ENCODE results near the gene EBI3. TPM values are rescaled to one million over a fixed set of nuclear protein-coding genes. Genes with fewer than 3 reads are reported as not detected.

The EBI3 gene
- total RNA-seq, 2 experiments from 2014 or later: not detected

DNA sequence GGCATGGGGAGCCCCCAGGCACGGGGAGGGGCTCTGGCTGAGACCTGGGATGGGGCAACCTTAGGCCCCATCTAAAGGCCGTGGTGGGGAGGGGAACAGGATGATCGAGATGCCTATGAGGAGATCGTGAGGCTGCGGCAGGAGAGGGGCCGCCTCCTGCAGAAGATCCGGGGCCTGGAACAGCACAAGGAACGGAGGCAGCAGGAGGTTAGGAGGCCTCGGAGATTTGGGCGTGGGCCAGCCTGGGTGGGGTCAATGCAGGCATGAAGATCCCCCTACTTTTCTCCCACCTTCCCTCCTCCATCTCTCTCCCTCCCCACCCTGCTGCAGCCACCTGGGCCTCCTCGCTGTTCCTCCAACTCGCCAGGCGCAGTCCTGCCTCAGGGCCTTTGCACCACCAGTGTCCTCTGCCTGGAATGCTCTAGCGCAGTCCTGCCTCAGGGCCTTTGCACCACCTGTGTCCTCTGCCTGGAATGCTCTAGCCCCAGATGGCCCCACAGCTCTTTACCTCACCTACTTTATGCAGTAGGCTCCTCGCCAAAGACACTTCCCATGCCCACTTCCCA, 19.1 kb upstream of the EBI3 start:
- H3K9me3 ChIP-seq (ENCODE audit: low read length): no peaks in the 10 kb centered on the region
- no peaks in the 10 kb centered on the region for H3K36me3 ChIP-seq (ENCODE audit: insufficient read depth, low read length)
- H3K4me3 ChIP-seq (ENCODE audit: low read depth, low read length, poor library complexity, severe bottlenecking): no peak overlapping the region
- no peaks in the 10 kb centered on the region for H3K79me2 ChIP-seq (ENCODE audit: insufficient read depth, low read depth, low read length)
- POLR2A ChIA-PET: no interaction called here
- BruUV-seq (replicated peaks): no TSS peak
- CTCF ChIA-PET (ENCODE audit: unreplicated experiment): no interaction called here
- H2AFZ ChIP-seq (ENCODE audit: low read length): no peak overlapping the region
- intact Hi-C loops (cut with micrococcal nuclease; ENCODE audit: unreplicated experiment): no loop called here
- no peaks in the 10 kb centered on the region for H3K9me2 ChIP-seq (ENCODE audit: insufficient read depth, low read length)
- no peaks in the 10 kb centered on the region for H4K20me1 ChIP-seq (ENCODE audit: insufficient read depth, low read length)
- H3K4me1 ChIP-seq (ENCODE audit: insufficient read depth, low read length, poor library complexity, severe bottlenecking): no peaks in the 10 kb centered on the region
- no peak for DNase-seq (ENCODE audit: low spot score)
- H3K4me2 ChIP-seq (ENCODE audit: low read length): no peak overlapping the region
- TF ChIP-seq EZH2phosphoT487 (IDR thresholded peaks at IDR 0.05; ENCODE audit: borderline replicate concordance, low read depth, low read length): no peak
- TF ChIP-seq, protein P1, sequence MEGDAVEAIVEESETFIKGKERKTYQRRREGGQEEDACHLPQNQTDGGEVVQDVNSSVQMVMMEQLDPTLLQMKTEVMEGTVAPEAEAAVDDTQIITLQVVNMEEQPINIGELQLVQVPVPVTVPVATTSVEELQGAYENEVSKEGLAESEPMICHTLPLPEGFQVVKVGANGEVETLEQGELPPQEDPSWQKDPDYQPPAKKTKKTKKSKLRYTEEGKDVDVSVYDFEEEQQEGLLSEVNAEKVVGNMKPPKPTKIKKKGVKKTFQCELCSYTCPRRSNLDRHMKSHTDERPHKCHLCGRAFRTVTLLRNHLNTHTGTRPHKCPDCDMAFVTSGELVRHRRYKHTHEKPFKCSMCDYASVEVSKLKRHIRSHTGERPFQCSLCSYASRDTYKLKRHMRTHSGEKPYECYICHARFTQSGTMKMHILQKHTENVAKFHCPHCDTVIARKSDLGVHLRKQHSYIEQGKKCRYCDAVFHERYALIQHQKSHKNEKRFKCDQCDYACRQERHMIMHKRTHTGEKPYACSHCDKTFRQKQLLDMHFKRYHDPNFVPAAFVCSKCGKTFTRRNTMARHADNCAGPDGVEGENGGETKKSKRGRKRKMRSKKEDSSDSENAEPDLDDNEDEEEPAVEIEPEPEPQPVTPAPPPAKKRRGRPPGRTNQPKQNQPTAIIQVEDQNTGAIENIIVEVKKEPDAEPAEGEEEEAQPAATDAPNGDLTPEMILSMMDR (conservative IDR thresholded peaks at IDR 0.05; ENCODE audit: low read length): no peak
- no peak overlapping the region for H3K27ac ChIP-seq (ENCODE audit: low read depth, low read length, poor library complexity, severe bottlenecking)

DNA sequence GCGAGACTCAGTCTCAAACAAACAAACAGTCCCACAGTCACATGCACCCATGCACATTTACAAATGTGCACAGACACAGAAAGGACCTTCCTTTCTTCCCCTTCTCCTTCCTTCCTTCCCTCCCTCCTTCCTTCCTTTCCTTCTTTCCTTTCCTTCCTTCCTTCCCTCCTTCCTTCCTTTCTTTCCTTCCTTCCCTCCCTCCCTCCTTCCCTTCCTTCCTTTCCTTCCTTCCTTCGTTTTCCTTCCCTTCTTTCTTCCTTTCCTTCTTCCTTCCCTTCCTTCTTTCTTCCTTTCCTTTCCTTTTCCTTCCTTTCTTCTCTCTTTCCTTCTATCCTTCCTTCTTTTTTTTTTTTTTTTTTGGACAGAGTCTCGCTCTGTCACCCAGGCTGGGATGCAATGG, 16.2 kb upstream of the EBI3 start:
- no peaks in the 10 kb centered on the region for H4K20me1 ChIP-seq (ENCODE audit: insufficient read depth, low read length)
- no peaks in the 10 kb centered on the region for H3K9me2 ChIP-seq (ENCODE audit: insufficient read depth, low read length)
- H2AFZ ChIP-seq (ENCODE audit: low read length): no peak overlapping the region
- no peak overlapping the region for H3K4me3 ChIP-seq (ENCODE audit: low read depth, low read length, poor library complexity, severe bottlenecking)
- H3K9me3 ChIP-seq (ENCODE audit: low read length): no peaks in the 10 kb centered on the region
- H3K79me2 ChIP-seq (ENCODE audit: insufficient read depth, low read depth, low read length): no peaks in the 10 kb centered on the region
- H3K27ac ChIP-seq (ENCODE audit: low read depth, low read length, poor library complexity, severe bottlenecking): no peak overlapping the region
- ChIA-PET CTCF (ENCODE audit: unreplicated experiment) (no interaction called here), POLR2A (no interaction called here)
- no peaks in the 10 kb centered on the region for H3K36me3 ChIP-seq (ENCODE audit: insufficient read depth, low read length)
- DNase-seq (ENCODE audit: low spot score): no peak
- no TSS peak for BruUV-seq (replicated peaks)
- no peak overlapping the region for H3K4me2 ChIP-seq (ENCODE audit: low read length)
- no peaks in the 10 kb centered on the region for H3K4me1 ChIP-seq (ENCODE audit: insufficient read depth, low read length, poor library complexity, severe bottlenecking)
- intact Hi-C loops (cut with micrococcal nuclease; ENCODE audit: unreplicated experiment): no loop called here
- TF ChIP-seq, protein P1 (conservative IDR thresholded peaks at IDR 0.05; ENCODE audit: low read length): no peak
- no peak for TF ChIP-seq EZH2phosphoT487 (IDR thresholded peaks at IDR 0.05; ENCODE audit: borderline replicate concordance, low read depth, low read length)

DNA sequence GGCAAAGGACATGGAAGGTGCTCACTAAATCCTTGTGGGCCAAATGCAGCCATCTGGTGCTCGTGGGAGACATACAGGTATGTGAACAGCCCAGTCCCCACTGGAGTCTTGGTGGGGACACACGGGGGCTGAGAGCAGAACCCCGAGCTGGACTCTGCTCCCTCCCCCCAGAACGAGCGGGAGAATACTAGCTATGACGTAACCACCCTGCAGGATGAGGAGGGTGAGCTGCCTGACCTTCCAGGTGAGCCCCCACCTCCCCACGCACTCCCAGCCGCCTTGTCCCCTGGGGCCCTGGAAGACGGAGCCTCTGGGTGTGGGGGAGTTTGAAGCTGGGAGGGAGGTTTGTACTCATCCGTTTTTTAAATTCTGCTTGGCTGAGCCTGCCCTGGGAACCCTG, 13.5 kb upstream of the EBI3 start:
- BruUV-seq (replicated peaks): no TSS peak
- no peak overlapping the region for H3K27ac ChIP-seq (ENCODE audit: low read depth, low read length, poor library complexity, severe bottlenecking)
- H3K9me3 ChIP-seq (ENCODE audit: low read length): no peaks in the 10 kb centered on the region
- intact Hi-C loops (cut with micrococcal nuclease; ENCODE audit: unreplicated experiment): no loop called here
- CTCF ChIA-PET (ENCODE audit: unreplicated experiment): no interaction called here
- no peaks in the 10 kb centered on the region for H3K79me2 ChIP-seq (ENCODE audit: insufficient read depth, low read depth, low read length)
- no peaks in the 10 kb centered on the region for H3K9me2 ChIP-seq (ENCODE audit: insufficient read depth, low read length)
- H3K4me2 ChIP-seq (ENCODE audit: low read length): no peak overlapping the region
- DNase-seq (ENCODE audit: low spot score): no peak
- no peaks in the 10 kb centered on the region for H4K20me1 ChIP-seq (ENCODE audit: insufficient read depth, low read length)
- H2AFZ ChIP-seq (ENCODE audit: low read length): no peak overlapping the region
- H3K36me3 ChIP-seq (ENCODE audit: insufficient read depth, low read length): no peaks in the 10 kb centered on the region
- no peaks in the 10 kb centered on the region for H3K4me1 ChIP-seq (ENCODE audit: insufficient read depth, low read length, poor library complexity, severe bottlenecking)
- H3K4me3 ChIP-seq (ENCODE audit: low read depth, low read length, poor library complexity, severe bottlenecking): no peak overlapping the region
- TF ChIP-seq, protein P1 (conservative IDR thresholded peaks at IDR 0.05; ENCODE audit: low read length): no peak
- no peak for TF ChIP-seq EZH2phosphoT487 (IDR thresholded peaks at IDR 0.05; ENCODE audit: borderline replicate concordance, low read depth, low read length)
- POLR2A ChIA-PET: no interaction called here

All from OCI-LY7 (cell line).